Osteocyte (in vitro differentiated cells): ENCODE measurements around the gene PSMB9. TPM values are rescaled to one million over a fixed set of nuclear protein-coding genes. Genes with fewer than 3 reads are reported as not detected.

Experiments used
- DNase-seq: peaks from one replicate; pipeline ENCODE4 v3.0.0; 2021; ENCODE audit warnings: mixed read lengths; ENCODE audit not compliant: unreplicated experiment; ENCODE audit errors: extremely low spot score
- H3K27ac Mint-ChIP-seq: one replicate; pipeline ENCODE4 v1.8.0; 2021; ENCODE audit warnings: mild to moderate bottlenecking, mixed read lengths; ENCODE audit not compliant: unreplicated experiment
- H3K27me3 Mint-ChIP-seq: one replicate; pipeline ENCODE4 v1.8.0; 2021; ENCODE audit warnings: mixed read lengths; ENCODE audit not compliant: unreplicated experiment
- H3K36me3 Mint-ChIP-seq: one replicate; pipeline ENCODE4 v1.8.0; 2021; ENCODE audit warnings: mixed read lengths; ENCODE audit not compliant: unreplicated experiment
- H3K4me1 Mint-ChIP-seq: one replicate; pipeline ENCODE4 v1.8.0; 2021; ENCODE audit warnings: mixed read lengths; ENCODE audit not compliant: unreplicated experiment
- H3K4me3 Mint-ChIP-seq: one replicate; pipeline ENCODE4 v1.8.0; 2021; ENCODE audit warnings: mild to moderate bottlenecking, moderate library complexity, mixed read lengths; ENCODE audit not compliant: unreplicated experiment
- H3K9me3 Mint-ChIP-seq: one replicate; pipeline ENCODE4 v1.8.0; 2021; ENCODE audit warnings: mixed read lengths; ENCODE audit not compliant: unreplicated experiment
- CTCF ChIP-seq: fragments of 200-600 bp; sonication (generic); IDR thresholded peaks from 2 replicates; pipeline ENCODE4 v1.5.0; 2021; ENCODE audit warnings: antibody characterized with exemption, mild to moderate bottlenecking, moderate library complexity
- total RNA-seq: library from RNA; stranded (reverse); gene quantifications from 2 replicates; pipeline ENCODE4 v1.2.1, GENCODE V29; 2021

The PSMB9 gene
- total RNA-seq, 1 donor from 2014 or later, result 20.8 TPM

- Mint-ChIP-seq H3K36me3 (peaks cover 46% of the 10 kb centered on the region), H3K9me3 (no peaks in the 10 kb centered on the region), H3K27me3 (no peaks in the 10 kb centered on the region)
Measured at GRCh38 chr6:32847004-32847403, 7.0 kb upstream of the PSMB9 start.

GRCh38 chr6:32847795-32848194 lies 6.2 kb upstream of the PSMB9 start:
- H3K4me3 Mint-ChIP-seq, result no peak overlapping the region
- no peaks in the 10 kb centered on the region for H3K27me3 Mint-ChIP-seq
- H3K4me1 Mint-ChIP-seq, result peaks cover 29% of the 10 kb centered on the region

More at GRCh38 chr6:32847004-32847403, 7.0 kb upstream of the PSMB9 start:
- H3K27ac Mint-ChIP-seq, result no peak overlapping the region
- no peak for DNase-seq
- peaks cover 27% of the 10 kb centered on the region for H3K4me1 Mint-ChIP-seq
- no peak overlapping the region for H3K4me3 Mint-ChIP-seq
- no peak for TF ChIP-seq CTCF

GRCh38 chr6:32849126-32849525 lies 4.9 kb upstream of the PSMB9 start:
- TF ChIP-seq CTCF, result no peak
- H3K27me3 Mint-ChIP-seq, result no peaks in the 10 kb centered on the region
- no peak overlapping the region for H3K4me3 Mint-ChIP-seq
- H3K27ac Mint-ChIP-seq, result no peak overlapping the region
- no peaks in the 10 kb centered on the region for H3K9me3 Mint-ChIP-seq
- peaks cover 42% of the 10 kb centered on the region for H3K36me3 Mint-ChIP-seq
- DNase-seq, result no peak
- H3K4me1 Mint-ChIP-seq, result peaks cover 25% of the 10 kb centered on the region

More at GRCh38 chr6:32847795-32848194, 6.2 kb upstream of the PSMB9 start:
- DNase-seq, result no peak
- Mint-ChIP-seq H3K27ac (no peak overlapping the region), H3K36me3 (peaks cover 42% of the 10 kb centered on the region), H3K9me3 (no peaks in the 10 kb centered on the region)
- no peak for TF ChIP-seq CTCF

- Mint-ChIP-seq H3K4me1 (peaks cover 32% of the 10 kb centered on the region), H3K27ac (no peak overlapping the region), H3K9me3 (no peaks in the 10 kb centered on the region), H3K4me3 (no peak overlapping the region), H3K36me3 (peaks cover 41% of the 10 kb centered on the region), H3K27me3 (no peaks in the 10 kb centered on the region)
- no peak for DNase-seq
- no peak for TF ChIP-seq CTCF
Measured at GRCh38 chr6:32851025-32851424, 3.0 kb upstream of the PSMB9 start.

GRCh38 chr6:32852018-32852843 lies 1.8 kb upstream of the PSMB9 start:
- no peak for DNase-seq
- peak overlapping the region; percentile 100 for H3K27ac Mint-ChIP-seq
- no peaks in the 10 kb centered on the region for H3K9me3 Mint-ChIP-seq

More at GRCh38 chr6:32852018-32852843, 1.8 kb upstream of the PSMB9 start:
- Mint-ChIP-seq H3K4me1 (peaks cover 32% of the 10 kb centered on the region), H3K27me3 (no peaks in the 10 kb centered on the region), H3K4me3 (peak overlapping the region; percentile 92), H3K36me3 (peaks cover 36% of the 10 kb centered on the region)
- TF ChIP-seq CTCF, result no peak
